DMS53 (cell line): ENCODE results near the gene LEMD1.
"Not testable (repeated sequence)": the region's sequence is repeated elsewhere in the genome, so short reads cannot be mapped to it uniquely, and the experiment has no call there.

Experiments used
- DNase-seq: peaks from one replicate; lab custom pipeline; 2025; lab: John Stamatoyannopoulos, UW

The LEMD1 gene

GRCh38 chr1:205429762-205430695, 8.2 kb upstream of the LEMD1 start:
- peak; percentile 68 for DNase-seq

GRCh38 chr1:205424901-205425600, 3.2 kb upstream of the LEMD1 start:
- no peak for DNase-seq

- no peak for DNase-seq
These were observed 2.1 kb upstream of the LEMD1 start for GRCh38 chr1:205423814-205424399.

- peak; percentile 86 for DNase-seq
These were observed 1.3 kb upstream of the LEMD1 start for GRCh38 chr1:205422993-205423642.

GRCh38 chr1:205420938-205421337, 918 bp downstream of the LEMD1 start:
- no peak for DNase-seq

- DNase-seq: no peak
These were observed 3.8 kb downstream of the LEMD1 start for GRCh38 chr1:205417870-205418635.

- no peak for DNase-seq
These were observed 5.5 kb downstream of the LEMD1 start for GRCh38 chr1:205416322-205416721.

GRCh38 chr1:205410581-205411298, 11.1 kb downstream of the LEMD1 start:
- no peak for DNase-seq

- no peak for DNase-seq
These were observed 13.9 kb downstream of the LEMD1 start for GRCh38 chr1:205407970-205408369.

- not testable (repeated sequence) for DNase-seq
These were observed 15.6 kb downstream of the LEMD1 start for GRCh38 chr1:205406252-205406651.

- not testable (repeated sequence) for DNase-seq
These were observed 17.4 kb downstream of the LEMD1 start for GRCh38 chr1:205404484-205404883.

GRCh38 chr1:205398586-205398985, 23.3 kb downstream of the LEMD1 start:
- no peak for DNase-seq

GRCh38 chr1:205396967-205397616, 24.8 kb downstream of the LEMD1 start:
- peak; percentile 92 for DNase-seq

- no peak for DNase-seq
These were observed 26.2 kb downstream of the LEMD1 start for GRCh38 chr1:205395616-205396015.

GRCh38 chr1:205392650-205393049, 29.2 kb downstream of the LEMD1 start:
- no peak for DNase-seq

- no peak for DNase-seq
These were observed 30.5 kb downstream of the LEMD1 start for GRCh38 chr1:205391386-205391785.

- no peak for DNase-seq
These were observed 34.0 kb downstream of the LEMD1 start for GRCh38 chr1:205387845-205388244.

GRCh38 chr1:205382990-205383389, 38.9 kb downstream of the LEMD1 start:
- DNase-seq: not testable (repeated sequence)

- DNase-seq: no peak
These were observed 39.3 kb downstream of the LEMD1 start for GRCh38 chr1:205382561-205382960.

- peak; percentile 46 for DNase-seq
These were observed 40.6 kb downstream of the LEMD1 start for GRCh38 chr1:205381305-205381704.
